ENCODE data around the gene QRICH1.

Gene QRICH1

GRCh38 chr3:49120096-49120437 is 26.2 kb upstream of the QRICH1 start:
- TF ChIP-seq, protein P1, sequence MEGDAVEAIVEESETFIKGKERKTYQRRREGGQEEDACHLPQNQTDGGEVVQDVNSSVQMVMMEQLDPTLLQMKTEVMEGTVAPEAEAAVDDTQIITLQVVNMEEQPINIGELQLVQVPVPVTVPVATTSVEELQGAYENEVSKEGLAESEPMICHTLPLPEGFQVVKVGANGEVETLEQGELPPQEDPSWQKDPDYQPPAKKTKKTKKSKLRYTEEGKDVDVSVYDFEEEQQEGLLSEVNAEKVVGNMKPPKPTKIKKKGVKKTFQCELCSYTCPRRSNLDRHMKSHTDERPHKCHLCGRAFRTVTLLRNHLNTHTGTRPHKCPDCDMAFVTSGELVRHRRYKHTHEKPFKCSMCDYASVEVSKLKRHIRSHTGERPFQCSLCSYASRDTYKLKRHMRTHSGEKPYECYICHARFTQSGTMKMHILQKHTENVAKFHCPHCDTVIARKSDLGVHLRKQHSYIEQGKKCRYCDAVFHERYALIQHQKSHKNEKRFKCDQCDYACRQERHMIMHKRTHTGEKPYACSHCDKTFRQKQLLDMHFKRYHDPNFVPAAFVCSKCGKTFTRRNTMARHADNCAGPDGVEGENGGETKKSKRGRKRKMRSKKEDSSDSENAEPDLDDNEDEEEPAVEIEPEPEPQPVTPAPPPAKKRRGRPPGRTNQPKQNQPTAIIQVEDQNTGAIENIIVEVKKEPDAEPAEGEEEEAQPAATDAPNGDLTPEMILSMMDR (IDR thresholded peaks at IDR 0.05; ENCODE audit: control extremely low read depth, extremely low read depth, low read depth, missing control alignments) = no peak
- no peak for DNase-seq (ENCODE audit: extremely low spot score)
- POLR2A ChIA-PET = interaction anchor here (1.4 to 1.5 kb wide), 2 partner anchors 8 to 11 kb away, joined by 3 to 11 read pairs; no protein-coding TSS in a partner anchor
- CTCF ChIA-PET = interaction anchor here (0.6 to 1.9 kb wide), 4 partner anchors 9 to 98 kb away, joined by 3 to 5 read pairs (median 4); partner anchors contain the start of gene NDUFAF3

DNA sequence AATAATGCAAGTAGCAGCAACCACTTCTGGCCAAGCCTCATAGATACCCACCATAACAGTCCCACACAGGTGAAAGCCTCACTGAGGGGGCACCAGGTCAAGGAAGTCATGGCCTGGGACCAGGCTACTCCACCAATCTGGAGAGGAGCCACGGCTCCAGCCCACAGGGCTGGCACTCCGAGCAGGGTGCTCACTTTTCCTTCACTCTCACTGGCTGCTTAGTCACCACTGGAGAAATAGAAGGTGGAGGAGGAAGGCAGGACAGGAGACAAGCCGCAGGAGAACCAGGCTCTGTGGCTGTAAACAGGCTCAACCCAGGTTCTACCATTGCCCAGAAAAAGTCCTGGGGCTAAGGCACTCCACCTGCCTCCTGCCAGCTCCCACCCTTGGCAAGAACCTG is 25.6 kb upstream of the QRICH1 start:
- TF ChIP-seq, protein P1 (IDR thresholded peaks at IDR 0.05; ENCODE audit: control extremely low read depth, extremely low read depth, low read depth, missing control alignments) = no peak
- no peak for DNase-seq (ENCODE audit: extremely low spot score)
- ChIA-PET CTCF (interaction anchor here (0.8 kb wide), 1 partner anchor 18 kb away, joined by 4 read pairs; no protein-coding TSS in a partner anchor), POLR2A (no interaction called here)

- POLR2A ChIA-PET = no interaction called here
- TF ChIP-seq, protein P1 (IDR thresholded peaks at IDR 0.05; ENCODE audit: control extremely low read depth, extremely low read depth, low read depth, missing control alignments) = no peak
- CTCF ChIA-PET = interaction anchor here (0.8 kb wide), 1 partner anchor 18 kb away, joined by 4 read pairs; no protein-coding TSS in a partner anchor
- no peak for DNase-seq (ENCODE audit: extremely low spot score)
Observed at GRCh38 chr3:49119036-49119435, 25.2 kb upstream of the QRICH1 start.

GRCh38 chr3:49112262-49112661 is 18.4 kb upstream of the QRICH1 start:
- ChIA-PET POLR2A (interaction anchor here (1.9 kb wide), 1 partner anchor 8 kb away, joined by 11 read pairs; the partner anchor contains the start of gene USP19), CTCF (no interaction called here)
- TF ChIP-seq, protein P1 (IDR thresholded peaks at IDR 0.05; ENCODE audit: control extremely low read depth, extremely low read depth, low read depth, missing control alignments) = no peak
- no peak for DNase-seq (ENCODE audit: extremely low spot score)

DNA sequence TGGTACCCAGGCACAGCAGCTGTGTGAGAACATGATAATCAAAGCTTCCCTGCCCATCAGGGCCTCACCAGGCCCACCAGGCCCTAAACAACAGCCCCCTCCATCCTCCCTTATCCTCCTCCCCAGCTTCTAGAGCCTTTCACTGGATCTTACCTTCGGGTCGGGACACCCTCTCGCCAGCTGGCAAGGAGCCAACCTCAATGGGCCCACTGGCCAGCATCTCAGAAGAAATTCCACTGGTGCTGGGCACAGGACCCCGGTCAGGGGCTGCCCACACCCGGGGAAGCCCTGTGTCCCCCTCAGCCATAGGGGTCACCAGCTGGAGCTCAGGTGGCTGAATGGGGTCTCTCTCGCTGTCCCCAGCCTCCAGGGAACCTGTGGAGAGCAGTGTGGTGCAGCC is 17.5 kb upstream of the QRICH1 start:
- no peak for DNase-seq (ENCODE audit: extremely low spot score)
- ChIA-PET CTCF (interaction anchor here (0.7 to 1.1 kb wide), 2 partner anchors 9 to 17 kb away, joined by 3 to 5 read pairs; partner anchors contain the start of gene QRICH1), POLR2A (interaction anchor here (0.5 to 1.9 kb wide), 2 partner anchors 9 to 358 kb away, joined by 3 to 11 read pairs; partner anchors contain the start of gene USP19)
- TF ChIP-seq, protein P1 (IDR thresholded peaks at IDR 0.05; ENCODE audit: control extremely low read depth, extremely low read depth, low read depth, missing control alignments) = no peak

GRCh38 chr3:49110780-49111179 is 16.9 kb upstream of the QRICH1 start:
- no peak for DNase-seq (ENCODE audit: extremely low spot score)
- CTCF ChIA-PET = interaction anchor here (0.7 to 1.1 kb wide), 2 partner anchors 9 to 17 kb away, joined by 3 to 5 read pairs; partner anchors contain the start of gene QRICH1
- POLR2A ChIA-PET = interaction anchor here (0.5 to 1.9 kb wide), 3 partner anchors 10 to 359 kb away, joined by 3 to 11 read pairs (median 3); partner anchors contain the start of gene USP19
- TF ChIP-seq, protein P1 (IDR thresholded peaks at IDR 0.05; ENCODE audit: control extremely low read depth, extremely low read depth, low read depth, missing control alignments) = no peak

Data from GM10248 (cell line).